GM18507 (cell line): ENCODE measurements around the gene TMEM61.
"Not testable (repeated sequence)": the region's sequence is repeated elsewhere in the genome, so short reads cannot be mapped to it uniquely, and the experiment has no call there.

Experiments used
- DNase-seq: peaks from one replicate; pipeline ENCODE4 v3.0.0; 2011; ENCODE audit warnings: low read depth; ENCODE audit not compliant: insufficient read length; ENCODE audit errors: extremely low spot score
- FAIRE-seq: peaks from 2 replicates; lab custom pipeline; 2011; peaks lifted over from hg19 to GRCh38; lab: Jason Lieb, UNC

The TMEM61 gene

GRCh38 chr1:54980528-54981241 is at the start of gene TMEM61:
TSS of gene TMEM61 (plus strand) at chr1:54980628. CDS start at chr1:54981066, 438 bp downstream.
- no peak for DNase-seq
- no peak for FAIRE-seq

GRCh38 chr1:54931275-54931840 is 49.1 kb upstream of the TMEM61 start:
- DNase-seq, result no peak
- FAIRE-seq, result no peak

- DNase-seq, FAIRE-seq: not testable (repeated sequence)
These were observed 46.3 kb upstream of the TMEM61 start for GRCh38 chr1:54934081-54934480.

GRCh38 chr1:54934869-54935268 is 45.6 kb upstream of the TMEM61 start:
- FAIRE-seq, result no peak
- no peak for DNase-seq

- DNase-seq, result no peak
- no peak for FAIRE-seq
These were observed 43.6 kb upstream of the TMEM61 start for GRCh38 chr1:54936791-54937190.

GRCh38 chr1:54937469-54937868 is 43.0 kb upstream of the TMEM61 start:
- FAIRE-seq, result no peak

DNA sequence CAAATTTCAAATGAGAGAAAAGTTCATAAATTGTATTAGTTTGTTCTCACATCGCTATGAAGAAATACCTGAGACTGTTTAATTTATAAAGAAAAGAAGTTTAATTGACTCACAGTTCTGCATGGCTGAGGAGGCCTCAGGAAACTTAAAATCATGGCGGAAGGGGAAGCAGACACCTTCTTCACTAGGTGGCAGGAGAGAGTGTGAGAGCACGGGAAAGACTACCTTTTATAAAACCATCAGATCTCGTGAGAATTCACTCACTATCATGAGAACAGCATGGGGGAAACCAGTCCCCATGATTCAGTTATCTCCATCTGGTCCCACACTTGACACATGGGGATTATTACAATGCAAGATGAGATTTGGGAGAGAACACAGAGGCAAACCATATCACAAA is 41.5 kb upstream of the TMEM61 start:
- not testable (repeated sequence) for DNase-seq, FAIRE-seq

More at GRCh38 chr1:54937469-54937868, 43.0 kb upstream of the TMEM61 start:
- DNase-seq, result no peak

DNA sequence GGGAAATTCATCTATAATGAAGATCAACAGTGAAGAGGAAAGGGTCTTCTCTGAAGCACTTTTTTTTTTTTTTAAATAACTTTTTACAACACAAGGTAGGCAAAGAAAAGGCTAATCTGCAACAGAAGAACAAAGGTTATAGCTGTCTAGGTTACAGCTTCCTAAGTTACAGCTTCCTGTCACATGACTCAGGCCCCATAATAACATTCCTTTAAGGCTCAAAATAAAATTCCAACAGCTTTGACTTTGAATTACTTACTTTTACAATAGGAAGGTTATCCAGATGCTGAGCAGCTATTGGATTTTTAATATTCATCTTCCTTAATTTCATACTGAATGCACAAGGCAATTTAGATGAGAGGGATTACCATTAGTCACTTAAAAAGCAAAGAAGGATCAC is 40.4 kb upstream of the TMEM61 start:
- FAIRE-seq (no peak), DNase-seq (no peak)

DNA sequence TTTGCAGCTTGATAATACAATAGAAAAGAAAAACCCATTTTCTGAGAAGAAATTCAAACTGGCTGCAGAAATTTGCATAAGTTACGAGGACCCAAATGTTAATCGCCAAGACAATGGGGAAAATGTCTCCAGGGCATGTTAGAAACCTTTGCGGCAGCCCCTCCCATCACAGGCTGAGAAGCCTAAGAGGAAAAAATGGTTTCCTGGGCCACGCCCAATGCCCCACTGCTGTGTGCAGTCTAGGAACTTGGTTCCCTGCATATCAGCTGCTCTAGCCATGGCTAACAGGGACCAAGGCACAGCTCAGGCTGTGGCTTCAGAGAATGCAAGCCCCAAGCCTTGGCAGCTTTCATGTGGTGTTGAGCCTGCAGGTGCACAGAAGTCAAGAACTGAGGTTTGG is 37.5 kb upstream of the TMEM61 start:
- no peak for FAIRE-seq

GRCh38 chr1:54944610-54945392 is 35.6 kb upstream of the TMEM61 start:
- DNase-seq, result peak; percentile 61
- peak; percentile 79 for FAIRE-seq

More for the DNA sequence above, 37.5 kb upstream of the TMEM61 start:
- DNase-seq, result no peak

DNA sequence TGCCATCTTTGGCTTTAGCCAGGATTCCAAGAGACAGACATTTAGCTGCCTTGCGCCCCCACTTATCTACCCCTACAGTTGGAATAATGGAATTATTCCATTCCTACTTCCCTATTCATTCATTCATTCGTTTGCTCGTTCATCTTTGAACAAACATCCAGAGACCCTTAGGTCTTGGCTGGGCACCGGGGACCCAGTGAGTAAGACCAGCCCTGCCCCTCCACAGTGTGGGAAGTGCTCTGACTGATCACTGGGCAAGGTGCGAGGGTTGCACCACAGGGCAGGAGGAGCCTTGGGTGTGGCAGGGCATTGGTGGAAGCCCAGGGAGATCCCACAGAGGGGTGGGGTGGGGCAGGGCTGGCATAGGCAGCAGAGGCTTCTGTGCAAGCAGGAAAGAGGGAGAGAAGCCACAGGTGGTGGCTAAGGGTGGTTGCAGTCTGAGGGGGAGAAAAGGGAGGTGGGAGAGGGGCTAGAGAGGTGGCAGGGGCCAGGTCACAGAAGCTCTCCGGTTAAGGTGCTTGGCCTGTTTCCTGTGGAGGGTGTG is 35.0 kb upstream of the TMEM61 start:
- no peak for FAIRE-seq
- no peak for DNase-seq

DNA sequence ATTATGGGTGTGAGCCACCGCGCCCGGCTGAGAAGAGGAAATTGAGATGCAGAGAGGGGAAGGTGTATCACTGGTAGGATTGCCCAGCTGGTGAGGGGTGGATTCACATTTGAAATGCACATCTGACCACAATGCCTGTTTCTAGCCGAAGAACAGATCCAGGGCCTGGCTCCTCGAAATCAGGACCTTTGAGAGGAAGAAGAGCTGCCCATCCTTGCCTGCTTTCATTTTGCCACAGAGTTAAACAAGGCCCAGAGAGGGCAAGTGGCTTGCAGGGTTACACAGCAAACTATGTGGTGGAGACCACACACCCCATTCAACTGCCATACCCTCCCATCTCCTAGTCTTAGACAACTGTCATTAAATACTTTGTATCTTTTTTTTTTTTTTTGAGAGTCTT is 32.9 kb upstream of the TMEM61 start:
- DNase-seq (no peak), FAIRE-seq (no peak)

- FAIRE-seq (no peak), DNase-seq (no peak)
These were observed 31.4 kb upstream of the TMEM61 start for GRCh38 chr1:54949053-54949452.

GRCh38 chr1:54950006-54950368 is 30.4 kb upstream of the TMEM61 start:
- FAIRE-seq (no peak), DNase-seq (no peak)

DNA sequence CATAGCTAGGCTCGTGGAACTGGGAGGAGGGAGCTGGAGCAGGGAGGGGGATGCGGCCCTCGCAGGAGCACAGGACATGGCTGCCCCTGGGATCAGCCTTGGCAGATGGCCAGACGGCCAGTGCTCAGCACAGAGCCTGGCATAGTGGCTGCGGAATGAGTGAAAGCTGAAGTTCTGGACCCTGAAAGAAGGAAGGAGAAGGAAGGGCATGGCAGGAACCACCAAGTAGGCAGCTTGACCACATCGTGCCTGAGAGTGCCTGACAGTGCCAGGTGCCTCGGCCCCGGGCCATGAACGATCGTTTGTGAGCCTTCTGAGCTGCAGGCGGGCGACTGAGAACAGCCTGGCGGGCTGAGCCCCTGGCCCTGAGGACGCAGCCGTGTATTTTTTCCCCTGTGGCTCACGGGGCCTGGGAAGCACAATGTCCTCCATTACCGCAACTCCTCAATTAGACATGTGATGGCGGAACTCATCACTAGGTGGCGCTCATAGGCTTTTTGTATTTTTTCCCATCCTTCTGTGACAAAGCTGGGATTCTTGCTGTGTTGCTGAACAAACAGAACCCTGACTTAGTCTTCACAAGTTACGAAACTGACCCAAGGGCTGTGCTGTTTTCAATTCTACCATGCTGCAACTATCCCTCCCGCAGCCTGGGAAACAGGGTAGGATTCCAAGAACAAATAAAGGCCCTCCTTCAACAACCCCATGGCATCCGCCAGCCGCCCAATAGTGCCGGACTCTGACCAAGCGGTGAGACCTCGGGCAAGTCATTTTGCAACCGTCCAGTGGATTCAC is 29.9 kb upstream of the TMEM61 start:
- peak; percentile 85 for FAIRE-seq
- DNase-seq, result peak; percentile 36

DNA sequence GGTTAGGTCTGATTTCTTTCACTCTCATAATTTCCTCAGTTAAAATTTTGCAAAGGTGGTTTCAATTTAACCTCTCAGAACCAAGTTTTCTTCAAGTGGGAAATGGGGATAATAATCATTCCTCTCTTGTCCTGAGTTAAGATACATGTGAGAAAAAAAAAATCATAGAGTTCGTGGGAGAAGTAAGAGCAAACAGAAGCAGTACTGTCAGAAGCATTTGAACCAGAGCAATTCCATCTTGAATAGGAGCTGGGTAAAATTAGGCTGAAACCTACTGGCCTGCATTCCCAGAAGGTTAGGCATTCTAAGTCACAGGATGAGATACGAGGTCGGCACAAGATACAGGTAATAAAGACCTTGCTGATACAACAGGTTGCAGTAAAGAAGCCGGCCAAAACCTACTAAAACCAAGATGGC is 28.6 kb upstream of the TMEM61 start:
- no peak for DNase-seq
- no peak for FAIRE-seq

DNA sequence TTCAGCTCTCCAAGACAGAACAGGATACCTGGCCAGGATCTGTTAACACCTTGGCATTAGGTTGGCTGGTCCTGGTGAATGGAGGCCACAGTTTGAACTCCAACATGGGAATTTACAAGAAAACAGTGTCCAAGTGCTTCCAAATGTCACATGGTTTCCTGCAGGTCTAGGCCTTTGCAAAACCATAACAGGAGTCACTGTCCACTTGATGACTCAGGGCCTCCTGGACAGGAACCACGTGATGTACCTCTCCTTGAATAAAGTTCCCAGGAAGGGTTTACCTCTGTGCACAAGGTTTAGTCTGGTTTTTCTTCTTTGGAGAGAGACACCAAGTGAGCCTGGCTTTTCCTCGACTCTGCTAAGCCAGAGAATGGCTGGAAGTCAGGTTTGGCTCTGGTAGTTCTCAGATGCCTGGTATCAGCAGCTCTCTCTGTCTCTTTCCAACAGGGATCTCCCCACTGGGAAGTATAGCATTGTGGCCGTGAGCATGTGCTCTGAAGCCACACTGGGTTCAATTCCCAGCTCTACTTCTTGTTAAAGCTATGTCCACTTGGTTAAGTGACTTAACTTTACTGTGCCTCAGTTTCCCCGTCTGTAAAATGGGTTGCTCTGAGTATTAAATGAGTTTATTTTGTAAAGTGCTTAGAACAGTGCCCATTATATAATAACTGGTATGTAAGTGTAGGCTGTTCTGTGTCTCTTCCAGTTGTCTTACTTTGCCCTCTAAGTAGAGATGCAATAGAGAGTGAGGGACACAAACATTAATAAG is 27.3 kb upstream of the TMEM61 start:
- DNase-seq, result no peak

GRCh38 chr1:54953846-54954245 is 26.6 kb upstream of the TMEM61 start:
- FAIRE-seq (no peak), DNase-seq (no peak)

More for the DNA sequence above, 27.3 kb upstream of the TMEM61 start:
- no peak for FAIRE-seq

DNA sequence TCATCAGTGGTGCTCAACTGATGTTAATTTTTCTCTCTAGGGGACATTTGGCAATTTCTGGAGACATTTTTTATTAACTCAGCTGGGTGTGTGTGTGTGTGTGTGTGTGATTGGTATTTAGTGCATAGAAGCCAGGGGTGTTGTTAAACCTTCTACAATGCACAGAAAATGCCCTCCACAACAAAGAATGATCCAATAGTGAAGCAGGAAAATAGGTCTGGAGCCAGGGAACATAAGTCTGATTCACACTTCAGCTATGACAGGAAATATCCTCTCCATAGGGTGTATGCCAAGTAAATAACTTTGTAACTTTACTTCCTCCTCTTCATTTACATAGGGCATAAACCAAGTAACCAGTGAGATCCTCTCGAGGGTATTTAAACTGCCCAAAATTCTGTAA is 25.1 kb upstream of the TMEM61 start:
- FAIRE-seq (no peak), DNase-seq (no peak)
